ENCODE data around the gene KIF4A.

The KIF4A gene

GRCh38 chrX:70426286-70427278, 136.7 kb downstream of the KIF4A start:
- no peak overlapping the region for H3K4me3 ChIP-seq (ENCODE audit: low read depth, low read length)
- DNase-seq (ENCODE audit: low read depth, low spot score), result no peak
- ChIA-PET CTCF (no interaction called here), POLR2A (no interaction called here)
- TF ChIP-seq CTCF (IDR thresholded peaks at IDR 0.05; ENCODE audit: insufficient read depth, low read length, missing control alignments), result no peak

- TF ChIP-seq CTCF (IDR thresholded peaks at IDR 0.05; ENCODE audit: insufficient read depth, low read length, missing control alignments), result no peak
- no peak overlapping the region for H3K4me3 ChIP-seq (ENCODE audit: low read depth, low read length)
- ChIA-PET POLR2A (no interaction called here), CTCF (no interaction called here)
- no peak for DNase-seq (ENCODE audit: low read depth, low spot score)
Measured at GRCh38 chrX:70427365-70427764, 137.5 kb downstream of the KIF4A start.

GRCh38 chrX:70429759-70430158, 139.9 kb downstream of the KIF4A start:
- ChIA-PET POLR2A (no interaction called here), CTCF (interaction anchor here (0.7 kb wide), 1 partner anchor 22 kb away, joined by 3 read pairs; no protein-coding TSS in a partner anchor)
- no peak for DNase-seq (ENCODE audit: low read depth, low spot score)
- no peak for TF ChIP-seq CTCF (IDR thresholded peaks at IDR 0.05; ENCODE audit: insufficient read depth, low read length, missing control alignments)
- H3K4me3 ChIP-seq (ENCODE audit: low read depth, low read length), result no peak overlapping the region

GRCh38 chrX:70432936-70433847, 143.3 kb downstream of the KIF4A start:
- no peak for DNase-seq (ENCODE audit: low read depth, low spot score)
- CTCF ChIA-PET, result interaction anchor here (1.0 to 3.5 kb wide), 13 partner anchors 10 to 300 kb away, joined by 3 to 31 read pairs (median 5); partner anchors contain the start of genes DLG3, GDPD2 and IGBP1
- TF ChIP-seq CTCF (IDR thresholded peaks at IDR 0.05; ENCODE audit: insufficient read depth, low read length, missing control alignments), result no peak

GRCh38 chrX:70433848-70434351, 144.0 kb downstream of the KIF4A start:
- peak; percentile 83 for TF ChIP-seq CTCF (IDR thresholded peaks at IDR 0.05; ENCODE audit: insufficient read depth, low read length, missing control alignments)
- peak overlapping the region; percentile 73 for H3K4me3 ChIP-seq (ENCODE audit: low read depth, low read length)
- DNase-seq (ENCODE audit: low read depth, low spot score), result no peak
- ChIA-PET CTCF (interaction anchor here (1.0 to 3.5 kb wide), 11 partner anchors 10 to 300 kb away, joined by 3 to 31 read pairs (median 5); partner anchors contain the start of genes DLG3, GDPD2 and IGBP1), POLR2A (interaction anchor here (0.7 kb wide), 1 partner anchor 9 kb away, joined by 3 read pairs; no protein-coding TSS in a partner anchor)

More at GRCh38 chrX:70432936-70433847, 143.3 kb downstream of the KIF4A start:
- H3K4me3 ChIP-seq (ENCODE audit: low read depth, low read length), result peak overlapping the region; percentile 73
- POLR2A ChIA-PET, result interaction anchor here (0.7 kb wide), 1 partner anchor 9 kb away, joined by 3 read pairs; no protein-coding TSS in a partner anchor
